ENCODE results near the gene CMSS1.

The CMSS1 gene

DNA sequence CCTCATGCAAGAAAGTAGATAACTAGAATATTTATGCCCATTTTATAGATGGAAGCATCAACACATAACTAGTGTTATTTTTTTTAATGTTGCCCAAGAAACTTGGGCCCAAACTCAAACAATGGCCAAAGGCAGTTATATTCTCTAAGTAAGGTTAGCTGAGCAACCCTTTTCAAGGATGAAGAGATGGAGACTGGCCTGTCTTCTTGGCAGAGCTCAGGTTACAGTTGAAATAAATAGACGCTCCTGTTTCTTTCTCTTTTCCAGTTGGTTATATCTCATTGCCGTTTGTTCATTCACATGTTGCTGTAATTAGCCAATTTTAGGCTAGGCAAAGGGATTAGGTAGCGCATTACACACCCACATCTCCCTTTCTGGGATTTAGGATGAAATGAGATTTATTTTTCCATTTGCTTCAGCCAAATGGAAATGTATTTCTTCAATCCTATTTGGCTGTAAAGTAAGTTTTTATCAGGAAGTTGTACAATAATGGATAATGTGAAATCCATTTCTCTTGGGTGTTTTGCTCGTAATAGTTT, 93.2 kb downstream of the CMSS1 start:
- no peak for DNase-seq

DNA sequence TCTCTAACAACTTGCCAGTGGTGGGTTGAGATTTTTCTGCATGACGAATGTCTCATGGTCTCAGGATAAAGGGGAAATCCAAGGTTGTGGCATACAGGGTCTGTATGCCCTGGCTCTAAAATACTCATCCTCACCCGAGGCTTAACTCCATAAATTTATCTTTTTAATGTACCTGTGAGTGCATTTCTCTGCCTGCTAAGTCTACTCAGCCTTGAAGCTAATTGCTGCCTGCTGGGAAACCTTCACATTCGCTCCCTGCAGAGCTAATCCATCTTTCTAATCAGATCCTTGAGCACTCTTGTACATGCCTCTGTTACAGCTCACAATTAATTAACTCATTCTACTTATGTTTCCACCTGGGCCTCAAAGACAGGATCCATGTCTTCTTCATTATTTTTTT, 93.8 kb downstream of the CMSS1 start:
- DNase-seq: no peak

DNA sequence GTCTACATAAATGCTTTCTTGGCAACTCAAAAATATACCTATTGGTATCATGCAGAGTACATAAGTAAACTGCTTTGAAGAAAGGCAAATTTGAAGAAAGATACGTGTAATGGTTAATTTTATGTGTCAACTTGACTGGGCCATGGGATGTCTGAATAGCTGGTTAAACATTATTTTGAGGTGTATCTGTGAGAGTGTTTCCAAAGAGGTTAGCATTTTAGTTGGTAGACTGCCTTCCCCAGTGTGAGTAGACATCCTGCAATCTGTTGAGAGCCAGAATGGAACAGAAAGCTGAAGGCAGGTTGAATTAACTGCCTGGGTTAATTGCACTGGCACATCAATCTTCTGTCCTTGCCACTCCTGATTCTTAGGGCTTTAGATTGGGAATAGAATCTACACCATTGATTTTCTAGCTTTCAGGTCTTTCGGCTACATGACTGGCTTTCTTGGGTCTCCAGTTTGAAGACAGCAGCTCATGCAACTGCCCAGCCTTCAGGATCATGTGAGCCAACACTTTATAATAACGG, 98.3 kb downstream of the CMSS1 start:
- no peak for DNase-seq

DNA sequence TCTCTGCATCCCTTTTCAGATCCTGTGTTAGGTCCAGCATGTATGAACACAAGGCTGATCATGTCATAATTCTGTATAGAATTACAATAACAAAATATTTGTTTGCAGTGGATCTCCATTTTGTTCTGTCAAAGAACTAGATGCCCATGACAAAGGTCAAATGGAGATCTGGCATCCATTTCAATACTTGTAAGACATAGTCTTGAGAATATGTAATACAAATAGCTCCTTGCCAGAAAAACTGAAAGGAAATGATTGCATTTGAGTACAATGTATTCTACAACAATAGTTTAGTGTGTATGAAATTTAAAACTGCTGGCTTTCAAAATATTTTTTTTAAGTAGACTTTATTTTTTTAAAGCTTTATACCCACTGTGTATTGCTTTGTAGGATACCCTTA, 101.1 kb downstream of the CMSS1 start:
- DNase-seq: no peak

DNA sequence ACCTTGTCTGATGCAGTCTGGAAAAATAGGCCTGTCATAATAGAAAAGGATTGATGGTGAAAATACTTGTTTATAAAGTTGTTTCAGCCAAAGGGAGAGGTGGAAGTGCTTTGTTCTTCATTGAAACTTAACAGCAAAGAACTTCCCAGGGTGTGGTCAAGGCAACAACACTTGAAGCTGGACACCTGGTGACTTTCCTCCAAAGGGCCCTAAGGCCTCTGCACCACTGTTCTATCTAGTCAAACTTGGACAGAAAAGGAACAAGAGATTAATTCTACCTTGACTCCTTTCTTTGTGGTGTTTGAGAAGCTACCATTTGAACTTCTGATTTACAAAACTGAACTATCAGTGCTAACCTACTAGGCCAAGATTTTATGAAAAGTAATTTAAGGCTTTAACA, 102.0 kb downstream of the CMSS1 start:
- DNase-seq: no peak

DNA sequence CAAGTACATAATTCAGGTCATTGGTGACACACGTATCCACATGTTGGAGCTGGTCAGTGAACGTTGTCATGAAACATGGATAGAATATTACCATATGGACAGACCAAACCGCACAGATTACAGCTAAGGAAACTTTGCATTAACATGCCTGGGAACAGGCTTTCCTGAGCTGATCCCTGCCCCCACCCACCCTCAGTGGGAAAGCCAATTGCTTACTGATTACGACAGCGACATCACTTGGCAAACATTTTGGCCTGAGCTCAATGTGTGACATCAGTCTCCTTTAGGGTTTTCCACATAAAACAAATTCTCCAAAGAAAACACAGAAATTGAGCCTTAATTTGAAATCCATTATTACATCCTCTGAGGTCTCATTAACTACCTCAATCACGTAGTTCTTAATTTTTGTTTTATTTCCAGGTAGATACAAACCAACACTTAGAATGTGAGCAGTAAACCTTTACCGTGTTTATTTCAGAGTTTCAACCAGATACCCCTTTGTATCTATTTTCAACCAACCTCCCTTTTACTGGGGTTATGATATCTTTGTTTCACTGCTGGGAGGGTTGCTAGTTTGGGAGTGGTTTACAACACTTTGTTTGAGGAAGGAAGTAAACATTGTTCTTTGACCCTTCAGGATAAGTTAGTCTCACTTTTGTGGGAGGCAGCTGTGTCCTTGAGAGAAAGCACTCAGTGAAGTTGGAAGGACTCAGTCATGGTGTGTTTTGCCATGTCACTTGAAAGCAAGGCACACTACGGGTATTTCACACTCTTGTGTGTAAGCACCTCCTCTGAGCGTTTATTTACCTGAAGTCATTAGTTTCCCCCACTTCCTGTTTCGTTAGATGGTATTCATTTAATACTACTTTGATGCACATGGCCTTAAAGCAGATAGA, 103.1 kb downstream of the CMSS1 start:
- no peak for DNase-seq

DNA sequence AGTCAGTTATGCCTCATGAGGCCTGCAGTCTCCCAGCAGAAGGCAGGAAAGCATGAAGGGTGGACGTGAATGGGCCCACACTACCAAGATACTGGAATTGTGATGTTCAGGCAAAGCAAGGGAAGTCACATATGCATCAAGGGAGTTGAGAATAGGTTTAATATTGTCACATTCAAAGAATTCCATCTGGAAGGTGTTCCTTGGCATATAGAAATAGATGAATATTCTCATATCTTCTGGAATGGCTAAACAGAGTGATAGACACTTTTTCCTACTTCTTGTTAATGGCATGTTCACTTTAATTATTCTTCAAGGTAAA, 103.7 kb downstream of the CMSS1 start:
- DNase-seq: no peak

DNA sequence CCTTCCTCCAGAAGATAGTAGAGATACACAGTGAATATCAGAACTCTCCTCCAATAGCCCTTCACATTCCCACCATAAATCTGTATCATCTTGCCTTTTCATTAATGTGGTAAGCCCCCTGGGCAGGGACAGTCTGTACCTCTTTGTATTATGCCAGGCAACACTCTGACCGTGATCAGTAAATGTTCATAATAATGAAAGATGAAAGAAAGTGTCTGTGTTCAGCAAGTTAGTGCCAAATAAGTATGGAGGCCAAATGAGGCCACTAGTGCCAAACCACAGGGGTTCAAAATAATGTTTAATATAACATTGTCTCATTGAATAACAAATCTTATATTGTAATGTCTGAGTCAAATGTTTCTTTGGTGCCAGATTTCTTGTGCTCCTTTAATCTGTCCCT, 104.3 kb downstream of the CMSS1 start:
- DNase-seq: no peak

DNA sequence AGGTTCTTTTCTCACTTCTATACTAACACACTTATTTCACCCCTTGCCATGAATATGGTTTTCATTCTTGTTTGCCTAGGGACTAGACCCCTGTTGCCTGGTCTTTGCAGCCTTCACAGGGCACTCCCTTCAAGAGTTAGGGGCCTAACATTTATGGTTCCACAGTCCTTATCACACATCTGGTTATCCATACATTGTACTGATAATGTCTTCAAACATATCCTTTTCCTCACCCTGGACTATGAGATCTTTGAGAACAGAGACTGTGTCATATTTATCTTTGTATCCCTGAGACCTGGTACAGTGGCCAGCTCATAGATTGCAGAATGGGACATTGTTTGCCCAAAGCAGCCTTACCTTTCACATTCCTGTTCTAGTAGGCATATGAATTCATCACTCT, 106.2 kb downstream of the CMSS1 start:
- DNase-seq: no peak

DNA sequence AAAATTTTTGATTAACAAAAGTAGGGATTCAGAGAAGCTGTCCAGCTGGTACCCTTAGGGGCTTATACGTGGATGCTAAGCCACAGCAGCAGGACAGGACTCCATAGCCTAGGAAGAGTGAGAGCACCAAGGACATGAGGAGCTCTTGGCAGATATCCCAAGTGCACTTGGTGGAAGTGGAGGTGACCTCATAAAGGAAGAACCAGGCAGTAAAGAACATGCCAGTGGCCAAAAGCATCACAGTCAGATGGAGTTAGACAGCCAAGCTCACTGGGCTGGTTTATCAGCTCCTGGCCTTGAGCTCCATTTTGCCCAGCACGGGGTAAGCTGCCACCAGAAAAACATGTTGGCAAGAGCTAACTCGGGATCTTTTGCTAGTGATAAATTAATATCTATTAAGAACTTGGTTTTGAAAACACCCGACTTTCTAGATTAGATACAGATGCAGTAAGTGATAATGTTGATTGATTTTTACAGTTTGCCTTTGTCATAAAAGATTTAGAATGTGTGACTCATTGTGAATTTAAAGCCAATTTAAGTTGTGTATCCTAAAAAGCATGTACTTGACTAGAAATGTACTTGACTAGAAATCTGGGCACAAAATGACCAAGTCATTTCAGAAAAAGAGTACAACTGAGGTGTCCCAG, 108.0 kb downstream of the CMSS1 start:
- no peak for DNase-seq

DNA sequence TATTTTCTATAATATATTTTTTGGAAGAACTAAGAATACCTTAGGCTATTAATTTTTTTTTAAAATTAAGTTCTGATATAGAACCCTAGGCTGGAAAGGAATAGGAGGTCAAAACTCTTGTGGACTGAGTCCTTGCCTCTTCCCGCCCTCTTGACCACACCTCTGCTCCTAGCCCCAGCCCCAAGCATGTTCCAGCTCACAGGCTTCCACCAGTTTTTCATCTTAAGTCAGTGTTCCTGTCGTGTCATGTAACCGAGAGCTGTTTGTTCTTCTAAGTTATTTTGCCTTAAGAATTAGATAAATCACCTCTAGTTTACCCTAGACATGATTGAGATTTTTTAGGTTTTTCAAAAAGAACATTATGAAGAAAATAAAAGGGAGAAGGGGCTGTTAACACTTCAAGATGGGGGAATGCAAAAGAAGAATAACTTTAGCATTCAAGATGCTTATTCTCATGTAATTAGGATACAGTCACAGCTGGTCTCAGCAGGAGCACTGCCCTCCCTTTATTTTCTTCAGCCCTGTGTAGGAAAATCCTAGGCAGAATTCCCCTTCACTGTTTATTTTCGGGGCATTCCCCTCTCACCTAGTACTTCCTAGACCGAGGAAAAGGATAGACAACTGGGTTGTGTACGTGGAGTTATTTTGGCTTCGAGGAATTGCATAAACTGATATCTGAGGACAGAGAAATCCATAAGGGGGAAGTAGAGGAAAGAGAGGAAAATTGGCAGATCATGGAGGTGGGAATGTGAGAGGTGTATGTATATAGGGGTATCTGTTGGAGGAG, 110.2 kb downstream of the CMSS1 start:
- DNase-seq: no peak

DNA sequence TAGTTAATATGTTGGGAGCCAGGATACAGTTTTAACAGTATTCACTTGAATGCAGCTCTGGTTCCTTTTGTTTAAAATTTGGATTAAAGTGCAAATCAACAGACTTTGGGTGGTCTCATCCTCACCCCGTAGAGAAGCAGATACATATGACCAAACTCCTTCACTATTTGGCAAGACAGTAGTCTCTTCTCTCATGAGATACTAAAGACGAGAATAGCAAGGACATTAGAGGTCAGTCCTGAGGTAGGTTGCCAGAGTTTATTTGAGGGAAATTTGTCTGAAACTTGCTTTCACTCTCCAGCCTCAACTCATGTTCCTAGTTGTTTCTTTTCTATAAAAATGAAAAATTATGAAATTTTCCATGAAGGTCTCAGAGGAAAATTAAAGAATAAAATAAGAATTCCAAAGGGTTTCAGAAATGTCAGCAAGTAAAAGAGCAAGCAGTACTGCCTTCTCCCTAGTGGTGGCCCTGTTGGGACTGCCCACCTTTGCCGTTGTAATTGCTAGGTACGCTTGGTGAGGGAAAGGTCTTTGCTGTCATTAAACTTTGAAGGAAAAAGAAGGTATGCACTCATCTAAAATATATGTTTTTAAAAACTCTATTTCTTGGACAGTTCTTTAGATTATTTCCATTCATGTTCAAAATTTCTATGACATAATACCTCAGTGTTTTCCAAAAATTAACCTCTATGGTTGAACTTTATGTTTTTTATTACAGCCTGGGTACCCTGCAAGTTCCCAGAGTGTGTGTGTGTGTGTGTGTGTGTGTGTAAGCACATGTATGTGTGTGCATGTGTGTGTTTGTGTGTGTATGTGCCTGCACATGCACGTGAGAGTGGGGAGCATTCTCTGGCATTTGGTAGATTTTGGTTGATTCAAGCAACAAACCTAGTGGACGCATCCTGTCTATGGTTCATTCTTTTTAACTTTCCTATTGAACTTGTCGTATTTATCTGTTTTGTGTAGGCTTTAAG, 111.4 kb downstream of the CMSS1 start:
- DNase-seq: no peak

DNA sequence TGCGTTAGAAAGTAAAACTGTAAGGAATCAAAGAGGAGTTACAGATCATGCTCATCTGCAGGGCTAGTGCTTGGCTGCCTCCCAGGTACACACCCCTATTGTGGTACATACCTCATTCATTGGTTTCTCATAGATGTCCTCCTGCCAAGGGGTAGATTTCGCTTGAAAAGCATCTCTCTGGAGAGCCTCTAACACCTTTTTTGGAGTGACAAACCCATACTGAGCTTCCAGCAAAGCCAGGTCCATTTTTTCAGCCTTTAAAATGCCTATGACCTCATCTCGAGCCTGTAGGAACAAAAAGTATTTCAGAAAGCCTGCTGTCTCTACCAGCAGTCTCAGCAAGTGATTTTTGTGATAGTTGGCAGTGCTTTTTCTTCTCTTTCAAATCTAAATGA, 112.1 kb downstream of the CMSS1 start:
- no peak for DNase-seq

DNA sequence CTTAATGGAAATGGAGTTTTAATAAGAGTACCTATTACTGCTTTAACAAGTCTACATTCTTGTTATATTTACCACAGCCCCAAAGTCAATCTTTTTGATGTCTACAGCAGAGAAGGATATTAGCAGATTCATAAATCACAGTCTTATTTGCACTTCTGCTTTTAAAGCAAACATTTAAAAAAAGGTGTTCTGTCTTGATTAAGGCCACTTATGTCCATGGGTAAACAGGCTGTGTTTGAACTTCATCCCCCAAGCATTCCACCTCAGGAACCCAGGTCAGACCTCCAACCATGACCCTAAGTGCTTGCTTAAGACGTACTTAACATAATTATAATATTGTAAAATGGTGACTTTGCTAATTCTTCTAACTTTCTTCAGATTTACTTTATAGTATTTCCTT, 113.4 kb downstream of the CMSS1 start:
- no peak for DNase-seq

DNA sequence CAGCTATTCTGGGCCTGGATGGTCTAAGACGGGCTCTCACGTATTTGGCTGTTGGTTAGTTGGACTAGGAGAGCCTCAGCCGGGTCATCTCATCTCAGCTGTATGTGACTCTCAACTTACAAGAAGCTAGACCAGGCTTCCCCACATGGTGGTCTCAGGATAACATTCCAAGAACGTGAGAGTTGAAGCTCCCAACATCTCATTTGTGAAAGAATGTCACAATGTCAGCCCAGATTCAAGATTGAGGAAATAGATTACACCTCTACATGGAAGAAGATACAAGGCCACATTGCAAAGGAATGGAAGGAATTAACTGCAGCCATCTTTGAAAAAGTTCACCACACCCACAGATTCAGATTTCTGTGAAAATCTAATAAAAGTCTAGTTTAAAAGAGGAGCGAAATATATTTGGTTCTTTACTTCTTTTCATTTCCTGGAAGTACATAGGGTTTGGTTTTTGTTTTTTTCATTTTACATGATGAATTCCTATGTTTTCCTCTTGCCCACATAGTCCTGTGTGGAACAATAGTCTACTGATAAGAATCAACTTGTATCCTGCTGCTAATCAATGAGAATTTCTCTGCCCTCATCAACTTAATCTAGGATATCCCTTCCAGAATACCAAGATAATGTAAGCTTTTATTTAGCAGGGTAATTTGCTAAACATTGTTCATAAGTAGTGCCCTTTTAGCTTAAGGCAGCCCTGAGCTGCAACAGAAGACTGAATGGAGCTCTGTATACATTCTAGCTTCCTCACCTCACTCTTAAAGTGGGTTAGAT, 116.5 kb downstream of the CMSS1 start:
- no peak for DNase-seq

DNA sequence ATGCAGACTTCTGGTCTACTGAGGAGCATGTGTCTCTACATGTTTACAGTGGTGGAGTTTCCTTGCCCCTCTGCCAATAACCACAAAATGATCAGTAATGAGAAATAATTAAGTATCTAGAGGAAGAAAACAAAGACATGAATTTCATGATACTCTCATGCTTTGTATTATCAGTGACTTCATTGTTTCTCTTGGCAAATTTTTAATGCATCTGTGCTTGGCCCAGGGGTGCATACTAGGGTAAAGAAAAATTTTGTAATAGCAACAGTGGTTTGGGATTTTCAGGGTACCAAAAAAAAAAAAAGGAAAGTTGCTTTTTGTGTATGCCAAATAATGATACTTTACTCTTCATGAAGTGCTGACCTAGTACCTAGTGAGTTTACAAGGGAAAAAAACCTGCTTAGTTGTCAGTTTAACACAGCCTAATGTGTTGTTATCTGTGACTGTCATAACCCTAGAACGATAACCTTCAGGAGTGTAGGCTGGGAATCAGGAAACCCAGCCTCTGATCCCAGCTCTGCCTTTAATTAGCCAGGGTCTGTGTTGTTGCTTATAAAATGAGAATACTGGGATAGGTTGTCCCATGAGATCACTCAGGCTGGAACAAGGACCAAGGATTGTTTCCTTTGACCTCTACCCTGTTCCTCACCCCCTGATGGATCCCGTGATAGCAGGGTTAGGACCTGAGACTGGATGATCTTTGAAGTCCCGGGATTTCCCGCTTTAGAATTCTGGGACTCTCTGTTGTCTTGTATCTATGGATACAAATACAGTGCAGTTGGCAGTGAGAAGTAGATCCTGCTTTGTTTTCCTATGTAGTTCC, 117.5 kb downstream of the CMSS1 start:
- no peak for DNase-seq

DNA sequence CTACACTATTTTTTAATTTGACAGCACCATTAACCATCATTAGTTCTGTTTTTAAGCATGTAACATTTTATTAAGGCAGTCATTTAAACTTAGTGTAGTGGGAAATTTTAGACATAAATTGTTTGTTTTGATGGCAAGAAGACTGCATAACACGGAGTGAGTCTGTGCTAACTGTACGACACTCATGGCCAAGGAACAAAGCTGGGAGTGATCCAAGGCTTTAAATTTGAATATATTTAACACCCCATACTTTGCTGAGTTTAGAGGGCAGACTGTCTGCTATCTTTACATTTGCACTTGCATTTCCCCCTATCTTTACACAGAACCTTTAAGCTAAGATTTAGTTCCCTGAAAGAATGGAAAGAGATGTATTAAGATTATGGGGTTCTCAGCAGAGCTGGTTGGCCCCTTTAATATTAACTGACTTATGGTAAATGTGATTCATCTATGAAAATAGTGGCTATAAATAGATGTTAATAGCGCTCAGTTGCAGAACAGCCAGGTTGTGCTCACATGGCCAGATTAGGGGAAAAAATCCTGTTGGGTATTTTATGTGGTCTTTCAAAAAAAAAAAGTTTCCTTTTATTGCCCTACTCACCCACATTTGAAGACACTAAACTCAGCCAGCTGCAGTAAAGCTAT, 120.7 kb downstream of the CMSS1 start:
- no peak for DNase-seq

DNA sequence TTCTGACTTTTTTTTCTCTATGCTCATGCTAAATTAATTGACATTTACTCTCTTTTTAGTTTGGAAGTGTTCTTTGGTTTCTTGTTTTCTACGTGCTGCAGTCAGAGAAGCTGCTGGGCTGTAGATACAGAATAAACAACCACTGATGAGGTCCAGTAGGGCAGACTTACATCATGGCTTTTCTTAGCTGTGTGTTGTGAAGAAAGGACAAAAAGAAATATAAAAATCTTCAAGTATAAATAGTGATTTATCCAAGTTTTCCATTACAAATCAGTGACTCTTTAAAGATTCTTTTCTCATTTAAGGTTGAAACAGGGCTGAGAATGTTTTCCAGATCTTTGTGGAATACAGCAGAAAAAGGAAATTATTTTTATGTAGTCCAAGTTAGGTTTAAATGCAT, 122.2 kb downstream of the CMSS1 start:
- no peak for DNase-seq

DNA sequence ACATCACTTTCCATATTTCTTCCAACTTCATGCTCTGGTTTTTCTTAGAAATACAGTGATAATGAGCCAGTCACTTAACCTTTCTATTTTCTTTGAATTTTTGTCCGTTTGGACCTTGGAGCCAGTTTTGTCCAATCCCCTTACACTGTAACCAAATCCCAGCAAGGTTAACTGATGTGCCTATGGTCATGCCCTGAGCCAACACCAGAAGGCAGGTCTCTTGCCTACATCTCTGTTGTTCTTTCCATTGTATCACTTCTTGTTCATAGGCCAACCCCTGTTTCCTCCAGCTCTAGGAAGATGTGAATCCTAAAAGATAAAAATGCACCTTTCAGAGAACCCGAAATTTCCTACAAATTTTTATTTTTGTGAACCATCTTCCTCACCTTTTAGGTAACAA, 122.7 kb downstream of the CMSS1 start:
- DNase-seq: no peak

DNA sequence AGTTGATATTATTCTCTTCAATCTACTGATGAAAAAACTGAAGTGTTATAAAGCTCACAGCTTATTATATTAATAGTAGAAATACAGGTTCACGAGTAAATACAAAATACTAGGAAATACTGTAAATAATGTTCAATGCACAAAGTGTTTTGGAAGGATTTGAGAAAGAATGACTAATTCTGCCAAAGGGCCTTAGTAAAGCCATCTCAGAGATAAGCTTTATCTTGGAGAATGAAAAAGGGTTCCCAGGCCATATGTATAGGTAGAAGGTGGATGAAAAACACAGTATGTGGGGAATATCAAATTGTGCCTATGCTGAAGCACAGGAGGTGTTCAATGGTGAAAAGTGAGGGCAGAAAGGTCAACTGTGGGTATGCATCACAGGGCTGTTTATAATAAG, 123.5 kb downstream of the CMSS1 start:
- DNase-seq: no peak
